HepG2 (cell line): ENCODE results near the gene GADL1. TPM values are rescaled to one million over a fixed set of nuclear protein-coding genes. Genes with fewer than 3 reads are reported as not detected.
A peak's percentile ranks its signal among the peaks of the same experiment; 100 is the strongest.

Experiments
- ARID5B ChIP-seq: IDR thresholded peaks from 2 replicates; pipeline ENCODE4 v1.4.0; 2020; ENCODE audit warnings: mild to moderate bottlenecking, missing genetic modification reagents
- ATF1 ChIP-seq: IDR thresholded peaks from 2 replicates; pipeline ENCODE4 v1.6.1; 2016; ENCODE audit warnings: mild to moderate bottlenecking, control low read depth
- POLR2AphosphoS2 ChIP-seq: IDR thresholded peaks from 2 replicates; pipeline ENCODE4 v1.6.1; 2011; ENCODE audit warnings: low read depth, low read length, improper control_type of control experiment
- SSRP1 ChIP-seq: IDR thresholded peaks from 2 replicates; pipeline ENCODE4 v1.6.1; 2016; ENCODE audit warnings: control low read depth
- U2AF1 ChIP-seq: fragments of 200-400 bp; formaldehyde crosslinking; optimal IDR thresholded peaks from 2 replicates; pipeline ENCODE3; 2017; ENCODE audit warnings: mild to moderate bottlenecking, low read depth, low read length
- ZNF331 ChIP-seq: sonication (generic); formaldehyde crosslinking; IDR thresholded peaks from 2 replicates; pipeline ENCODE4 v1.4.0; 2020; ENCODE audit warnings: missing genetic modification reagents
- ZNF431 ChIP-seq: sonication (generic); formaldehyde crosslinking; IDR thresholded peaks from 2 replicates; pipeline ENCODE4 v1.9.0; 2022; ENCODE audit warnings: missing genetic modification reagents, low read depth, mild to moderate bottlenecking, borderline replicate concordance
- polyA plus RNA-seq, 8 experiments: library from polyadenylated mRNA; depleted of rRNA in 3 of 8; stranded (reverse) in 7 of 8; unstranded in 1 of 8; fragments of >200 nt; fragmentation: Illumina TruSeq in 4 of 8; extraction: Trizol in 4 of 8; gene quantifications; 2 replicates each; pipeline versions ENCODE4 v1.2.1 to v1.2.3, GENCODE V29; 2011 to 2016; ENCODE audit warnings: low read depth in 4 of 8, missing spikeins in 1 of 8, mixed read lengths in 1 of 8; ENCODE audit not compliant: insufficient read depth in 1 of 8
- total RNA-seq, 5 experiments: library from RNA; depleted of rRNA; stranded (reverse); fragments of >200 nt; fragmentation: Illumina TruSeq; extraction: Trizol; gene quantifications; 2 replicates each; pipeline ENCODE4 v1.2.3, GENCODE V29; 2016; ENCODE audit warnings: low read depth in 1 of 5
- TF ChIP-seq, protein P1 (sequence below): sonication (generic); formaldehyde crosslinking; IDR thresholded peaks from 2 replicates; pipeline ENCODE4 v1.5.1; 2020; ENCODE audit warnings: mild to moderate bottlenecking, missing genetic modification reagents, borderline replicate concordance
- TF ChIP-seq, protein P2 (sequence below): fragments of 450-650 bp; IDR thresholded peaks from 2 replicates; pipeline ENCODE4 v1.6.1; 2017; ENCODE audit warnings: mild to moderate bottlenecking
- TF ChIP-seq, protein P3 (sequence below): IDR thresholded peaks from 2 replicates; pipeline ENCODE4 v1.6.1; 2016; ENCODE audit warnings: low read depth
- TF ChIP-seq, protein P4 (sequence below): sonication (generic); formaldehyde crosslinking; IDR thresholded peaks from 2 replicates; pipeline ENCODE4 v1.5.0; 2020; ENCODE audit warnings: mild to moderate bottlenecking, missing genetic modification reagents

GADL1 gene
- total and polyA plus RNA-seq, 2 of the 13 experiments (the other 11 are each of a cell fraction or from before 2014, with no cell fraction given) = not detected

GRCh38 chr3:30720586-30721313, 173.7 kb downstream of the GADL1 start (continued):
- TF ChIP-seq, protein P1, sequence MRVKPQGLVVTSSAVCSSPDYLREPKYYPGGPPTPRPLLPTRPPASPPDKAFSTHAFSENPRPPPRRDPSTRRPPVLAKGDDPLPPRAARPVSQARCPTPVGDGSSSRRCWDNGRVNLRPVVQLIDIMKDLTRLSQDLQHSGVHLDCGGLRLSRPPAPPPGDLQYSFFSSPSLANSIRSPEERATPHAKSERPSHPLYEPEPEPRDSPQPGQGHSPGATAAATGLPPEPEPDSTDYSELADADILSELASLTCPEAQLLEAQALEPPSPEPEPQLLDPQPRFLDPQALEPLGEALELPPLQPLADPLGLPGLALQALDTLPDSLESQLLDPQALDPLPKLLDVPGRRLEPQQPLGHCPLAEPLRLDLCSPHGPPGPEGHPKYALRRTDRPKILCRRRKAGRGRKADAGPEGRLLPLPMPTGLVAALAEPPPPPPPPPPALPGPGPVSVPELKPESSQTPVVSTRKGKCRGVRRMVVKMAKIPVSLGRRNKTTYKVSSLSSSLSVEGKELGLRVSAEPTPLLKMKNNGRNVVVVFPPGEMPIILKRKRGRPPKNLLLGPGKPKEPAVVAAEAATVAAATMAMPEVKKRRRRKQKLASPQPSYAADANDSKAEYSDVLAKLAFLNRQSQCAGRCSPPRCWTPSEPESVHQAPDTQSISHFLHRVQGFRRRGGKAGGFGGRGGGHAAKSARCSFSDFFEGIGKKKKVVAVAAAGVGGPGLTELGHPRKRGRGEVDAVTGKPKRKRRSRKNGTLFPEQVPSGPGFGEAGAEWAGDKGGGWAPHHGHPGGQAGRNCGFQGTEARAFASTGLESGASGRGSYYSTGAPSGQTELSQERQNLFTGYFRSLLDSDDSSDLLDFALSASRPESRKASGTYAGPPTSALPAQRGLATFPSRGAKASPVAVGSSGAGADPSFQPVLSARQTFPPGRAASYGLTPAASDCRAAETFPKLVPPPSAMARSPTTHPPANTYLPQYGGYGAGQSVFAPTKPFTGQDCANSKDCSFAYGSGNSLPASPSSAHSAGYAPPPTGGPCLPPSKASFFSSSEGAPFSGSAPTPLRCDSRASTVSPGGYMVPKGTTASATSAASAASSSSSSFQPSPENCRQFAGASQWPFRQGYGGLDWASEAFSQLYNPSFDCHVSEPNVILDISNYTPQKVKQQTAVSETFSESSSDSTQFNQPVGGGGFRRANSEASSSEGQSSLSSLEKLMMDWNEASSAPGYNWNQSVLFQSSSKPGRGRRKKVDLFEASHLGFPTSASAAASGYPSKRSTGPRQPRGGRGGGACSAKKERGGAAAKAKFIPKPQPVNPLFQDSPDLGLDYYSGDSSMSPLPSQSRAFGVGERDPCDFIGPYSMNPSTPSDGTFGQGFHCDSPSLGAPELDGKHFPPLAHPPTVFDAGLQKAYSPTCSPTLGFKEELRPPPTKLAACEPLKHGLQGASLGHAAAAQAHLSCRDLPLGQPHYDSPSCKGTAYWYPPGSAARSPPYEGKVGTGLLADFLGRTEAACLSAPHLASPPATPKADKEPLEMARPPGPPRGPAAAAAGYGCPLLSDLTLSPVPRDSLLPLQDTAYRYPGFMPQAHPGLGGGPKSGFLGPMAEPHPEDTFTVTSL = peak; percentile 94; the same call in 1 of the 2 replicates
- 0 out of 2 replicates have a peak, but pooled peaks have one; percentile 29 for TF ChIP-seq ZNF331
- TF ChIP-seq U2AF1 = no peak
- TF ChIP-seq, protein P2, sequence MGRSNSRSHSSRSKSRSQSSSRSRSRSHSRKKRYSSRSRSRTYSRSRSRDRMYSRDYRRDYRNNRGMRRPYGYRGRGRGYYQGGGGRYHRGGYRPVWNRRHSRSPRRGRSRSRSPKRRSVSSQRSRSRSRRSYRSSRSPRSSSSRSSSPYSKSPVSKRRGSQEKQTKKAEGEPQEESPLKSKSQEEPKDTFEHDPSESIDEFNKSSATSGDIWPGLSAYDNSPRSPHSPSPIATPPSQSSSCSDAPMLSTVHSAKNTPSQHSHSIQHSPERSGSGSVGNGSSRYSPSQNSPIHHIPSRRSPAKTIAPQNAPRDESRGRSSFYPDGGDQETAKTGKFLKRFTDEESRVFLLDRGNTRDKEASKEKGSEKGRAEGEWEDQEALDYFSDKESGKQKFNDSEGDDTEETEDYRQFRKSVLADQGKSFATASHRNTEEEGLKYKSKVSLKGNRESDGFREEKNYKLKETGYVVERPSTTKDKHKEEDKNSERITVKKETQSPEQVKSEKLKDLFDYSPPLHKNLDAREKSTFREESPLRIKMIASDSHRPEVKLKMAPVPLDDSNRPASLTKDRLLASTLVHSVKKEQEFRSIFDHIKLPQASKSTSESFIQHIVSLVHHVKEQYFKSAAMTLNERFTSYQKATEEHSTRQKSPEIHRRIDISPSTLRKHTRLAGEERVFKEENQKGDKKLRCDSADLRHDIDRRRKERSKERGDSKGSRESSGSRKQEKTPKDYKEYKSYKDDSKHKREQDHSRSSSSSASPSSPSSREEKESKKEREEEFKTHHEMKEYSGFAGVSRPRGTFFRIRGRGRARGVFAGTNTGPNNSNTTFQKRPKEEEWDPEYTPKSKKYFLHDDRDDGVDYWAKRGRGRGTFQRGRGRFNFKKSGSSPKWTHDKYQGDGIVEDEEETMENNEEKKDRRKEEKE = no peak
- TF ChIP-seq, protein P3, sequence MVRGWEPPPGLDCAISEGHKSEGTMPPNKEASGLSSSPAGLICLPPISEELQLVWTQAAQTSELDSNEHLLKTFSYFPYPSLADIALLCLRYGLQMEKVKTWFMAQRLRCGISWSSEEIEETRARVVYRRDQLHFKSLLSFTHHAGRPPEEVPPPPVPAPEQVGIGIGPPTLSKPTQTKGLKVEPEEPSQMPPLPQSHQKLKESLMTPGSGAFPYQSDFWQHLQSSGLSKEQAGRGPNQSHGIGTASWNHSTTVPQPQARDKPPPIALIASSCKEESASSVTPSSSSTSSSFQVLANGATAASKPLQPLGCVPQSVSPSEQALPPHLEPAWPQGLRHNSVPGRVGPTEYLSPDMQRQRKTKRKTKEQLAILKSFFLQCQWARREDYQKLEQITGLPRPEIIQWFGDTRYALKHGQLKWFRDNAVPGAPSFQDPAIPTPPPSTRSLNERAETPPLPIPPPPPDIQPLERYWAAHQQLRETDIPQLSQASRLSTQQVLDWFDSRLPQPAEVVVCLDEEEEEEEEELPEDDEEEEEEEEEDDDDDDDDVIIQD (CRISPR knock-in tag) = peak; percentile 83; the same call in 1 of the 2 replicates
- TF ChIP-seq ARID5B (CRISPR knock-in tag) = peak; percentile 91
- no peak for TF ChIP-seq ATF1 (CRISPR knock-in tag)
- TF ChIP-seq, protein P4, sequence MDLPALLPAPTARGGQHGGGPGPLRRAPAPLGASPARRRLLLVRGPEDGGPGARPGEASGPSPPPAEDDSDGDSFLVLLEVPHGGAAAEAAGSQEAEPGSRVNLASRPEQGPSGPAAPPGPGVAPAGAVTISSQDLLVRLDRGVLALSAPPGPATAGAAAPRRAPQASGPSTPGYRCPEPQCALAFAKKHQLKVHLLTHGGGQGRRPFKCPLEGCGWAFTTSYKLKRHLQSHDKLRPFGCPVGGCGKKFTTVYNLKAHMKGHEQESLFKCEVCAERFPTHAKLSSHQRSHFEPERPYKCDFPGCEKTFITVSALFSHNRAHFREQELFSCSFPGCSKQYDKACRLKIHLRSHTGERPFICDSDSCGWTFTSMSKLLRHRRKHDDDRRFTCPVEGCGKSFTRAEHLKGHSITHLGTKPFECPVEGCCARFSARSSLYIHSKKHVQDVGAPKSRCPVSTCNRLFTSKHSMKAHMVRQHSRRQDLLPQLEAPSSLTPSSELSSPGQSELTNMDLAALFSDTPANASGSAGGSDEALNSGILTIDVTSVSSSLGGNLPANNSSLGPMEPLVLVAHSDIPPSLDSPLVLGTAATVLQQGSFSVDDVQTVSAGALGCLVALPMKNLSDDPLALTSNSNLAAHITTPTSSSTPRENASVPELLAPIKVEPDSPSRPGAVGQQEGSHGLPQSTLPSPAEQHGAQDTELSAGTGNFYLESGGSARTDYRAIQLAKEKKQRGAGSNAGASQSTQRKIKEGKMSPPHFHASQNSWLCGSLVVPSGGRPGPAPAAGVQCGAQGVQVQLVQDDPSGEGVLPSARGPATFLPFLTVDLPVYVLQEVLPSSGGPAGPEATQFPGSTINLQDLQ (CRISPR knock-in tag) = no peak
- no peak for TF ChIP-seq ZNF431 (CRISPR knock-in tag)
- TF ChIP-seq POLR2AphosphoS2 = no peak
- TF ChIP-seq SSRP1 (CRISPR knock-in tag) = no peak
